T-cell (primary cell): ENCODE results near the gene PCMTD2. TPM values are rescaled to one million over a fixed set of nuclear protein-coding genes. Genes with fewer than 3 reads are reported as not detected.
"Not testable (repeated sequence)": the region's sequence is repeated elsewhere in the genome, so short reads cannot be mapped to it uniquely, and the experiment has no call there.

Source experiments
- ATAC-seq, 4 experiments: fragments of 200-7000 bp in 3 of 4; fragments of 150-1000 bp in 1 of 4; cut with Tn5 transposase; replicated peaks in 1 of 4; 1 replicate in 3 of 4; 2 replicates in 1 of 4; pipeline ENCODE4 v1.10.0; 2021; ENCODE audit warnings: moderate library complexity in 3 of 4, mild to moderate bottlenecking in 2 of 4, moderate number of reproducible peaks in 1 of 4
- CTCF ChIA-PET, 2 donors: fragments of 300-600 bp; sonication (Branson Sonifier 250); formaldehyde crosslinking; loops; one replicate each; lab custom pipeline; 2022; ENCODE audit warnings: antibody characterized with exemption in 2 of 2; lab: Charles Lee
- POLR2A ChIA-PET, 2 donors: fragments of 300-600 bp; sonication (Branson Sonifier 250); formaldehyde crosslinking; loops; one replicate each; lab custom pipeline; 2022; ENCODE audit warnings: antibody characterized with exemption in 2 of 2; lab: Charles Lee
- DNase-seq, 35 experiments: peaks; one replicate each; pipeline versions ENCODE4 v3.0.0 to v3.0.0-alpha.2; 2013 to 2023
- H3K27ac ChIP-seq: one replicate; pipeline ENCODE4 v1.5.1; 2013; ENCODE audit warnings: low read length
- H3K27me3 ChIP-seq, 2 experiments: replicated peaks in 1 of 2; 1 replicate in 1 of 2; 2 replicates in 1 of 2; pipeline versions ENCODE4 v1.6.1 to v1.7.0; 2013; ENCODE audit warnings: low read length in 1 of 2, mixed read lengths in 1 of 2; ENCODE audit not compliant: control insufficient read depth in 2 of 2, insufficient read depth in 2 of 2; ENCODE audit errors: extremely low read depth in 1 of 2
- H3K36me3 ChIP-seq, 2 donors: 1 replicate in 1 of 2; 2 replicates in 1 of 2; pipeline versions ENCODE4 v1.6.1 to v1.7.0; 2013; ENCODE audit warnings: low read length in 1 of 2; ENCODE audit not compliant: control insufficient read depth in 2 of 2, insufficient read depth in 1 of 2; ENCODE audit errors: extremely low read depth in 1 of 2
- H3K4me1 ChIP-seq, 2 experiments: 1 replicate in 1 of 2; 2 replicates in 1 of 2; pipeline versions ENCODE4 v1.6.1 to v1.7.0; 2013; ENCODE audit warnings: low read length in 2 of 2, mixed read lengths in 1 of 2; ENCODE audit not compliant: insufficient read depth in 2 of 2, control insufficient read depth in 1 of 2; ENCODE audit errors: extremely low read depth in 1 of 2
- H3K4me3 ChIP-seq, 2 donors: 1 replicate in 1 of 2; 2 replicates in 1 of 2; pipeline versions ENCODE4 v1.5.1 to v1.7.0; 2013; ENCODE audit warnings: mild to moderate bottlenecking in 2 of 2, low read length in 1 of 2, moderate library complexity in 1 of 2; ENCODE audit not compliant: control insufficient read depth in 1 of 2; ENCODE audit errors: extremely low read depth in 1 of 2
- H3K9me3 ChIP-seq: 2 replicates; pipeline ENCODE4 v1.7.0; 2013
- H3K27ac Mint-ChIP-seq, 2 donors: one replicate each; pipeline ENCODE4 v1.8.0; 2020 to 2021; ENCODE audit warnings: mild to moderate bottlenecking in 2 of 2, mixed read lengths in 2 of 2
- H3K27me3 Mint-ChIP-seq, 2 donors: one replicate each; pipeline ENCODE4 v1.8.0; 2021 to 2022; ENCODE audit warnings: mixed read lengths in 2 of 2
- H3K36me3 Mint-ChIP-seq: one replicate; pipeline ENCODE4 v1.8.0; 2021; ENCODE audit warnings: mixed read lengths
- H3K4me1 Mint-ChIP-seq, 3 donors: one replicate each; pipeline ENCODE4 v1.8.0; 2020 to 2022; ENCODE audit warnings: mixed read lengths in 3 of 3, mild to moderate bottlenecking in 1 of 3
- H3K4me3 Mint-ChIP-seq, 3 donors: one replicate each; pipeline ENCODE4 v1.8.0; 2020 to 2022; ENCODE audit warnings: mild to moderate bottlenecking in 3 of 3, mixed read lengths in 3 of 3, moderate library complexity in 3 of 3
- H3K9me3 Mint-ChIP-seq, 3 donors: one replicate each; pipeline ENCODE4 v1.8.0; 2020 to 2022; ENCODE audit warnings: mixed read lengths in 3 of 3
- WGBS: methylation state at CpG from one replicate; pipeline ENCODE4 v1.1.5; 2013; ENCODE audit warnings: missing lambda C conversion rate; ENCODE audit not compliant: insufficient coverage; 5-methylcytosine and 5-hydroxymethylcytosine counted together
- total RNA-seq, 35 experiments: library from RNA in 6 of 35; stranded (reverse) in 6 of 35; fragments of 120-200 nt in 1 of 35; gene quantifications; one replicate each; pipeline versions ENCODE4 v1.2.1 to v1.2.4 and lab custom pipeline; 2013 to 2026

Gene PCMTD2
- total RNA-seq, 5 donors from 2014 or later (not counting 1 experiment from before 2014, with no cell fraction given) = 92.0 to 175 (median 160) TPM

DNA sequence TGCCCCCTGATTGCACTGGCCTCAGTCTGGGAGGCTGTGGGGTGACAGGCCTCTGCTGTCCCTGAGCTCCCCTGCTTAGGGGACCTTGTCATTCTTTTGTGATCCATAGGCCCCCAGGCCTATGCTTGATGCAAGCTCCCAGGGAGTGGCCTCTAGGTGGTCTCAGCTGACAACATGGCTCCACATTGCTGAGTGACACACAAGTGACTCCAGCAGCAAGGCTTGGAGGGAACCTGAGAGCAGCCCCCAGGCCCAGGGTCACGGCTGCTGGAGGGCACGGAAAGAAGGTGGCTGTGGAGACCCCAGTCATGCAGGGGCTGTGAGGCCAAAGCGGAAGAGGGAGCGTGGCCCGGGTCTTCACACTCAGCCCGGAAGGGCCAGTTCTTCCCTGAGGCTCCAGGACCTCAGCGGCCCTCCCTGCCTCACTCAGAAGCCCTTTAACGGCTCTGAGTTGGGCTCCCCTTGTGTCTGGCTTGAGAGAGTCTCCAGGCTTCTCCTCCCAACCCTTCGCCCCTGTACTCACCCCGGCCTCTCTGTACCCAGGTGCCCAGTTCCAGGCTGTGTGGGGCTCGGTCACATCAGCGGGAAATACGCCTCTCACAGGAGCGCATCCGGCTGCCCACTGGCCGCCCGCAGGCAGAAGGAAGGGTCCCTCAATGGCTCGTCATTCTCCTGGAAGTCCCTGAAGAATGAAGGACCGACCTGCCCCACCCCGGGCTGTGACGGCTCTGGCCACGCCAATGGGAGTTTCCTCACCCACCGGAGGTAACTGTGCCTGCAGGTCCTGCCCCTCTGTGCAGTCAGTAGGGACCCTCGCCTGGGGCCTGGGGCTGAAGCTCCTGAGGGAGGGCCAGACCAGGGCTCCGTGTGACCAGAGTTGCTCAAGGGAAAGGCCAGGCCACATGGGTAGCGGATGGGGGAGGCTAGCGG, 23.7 kb upstream of the PCMTD2 start:
- no peaks in the 10 kb centered on the region for H3K9me3 Mint-ChIP-seq
- no peaks in the 10 kb centered on the region for H3K36me3 Mint-ChIP-seq
- no peak overlapping the region for H3K4me3 Mint-ChIP-seq
- Histone ChIP-seq H3K27me3 (peaks cover 0 to 10% of the 10 kb centered on the region in 2 experiments), H3K9me3 (no peaks in the 10 kb centered on the region), H3K4me3 (no peak overlapping the region), H3K4me1 (peaks cover 3 to 28% of the 10 kb centered on the region in 2 experiments), H3K27ac (no peak overlapping the region), H3K36me3 (no peaks in the 10 kb centered on the region)
- peaks cover 0 to 2% of the 10 kb centered on the region in 2 donors for H3K27me3 Mint-ChIP-seq
- DNase-seq (no peak), ATAC-seq (no peak)
- 86% methylated on average over 22 of the region's 27 CpGs for WGBS
- H3K27ac Mint-ChIP-seq = no peak overlapping the region
- CTCF ChIA-PET = no interaction called here
- POLR2A ChIA-PET = no interaction called here
- peaks cover 21 to 32% (median 24%) of the 10 kb centered on the region in 3 donors for H3K4me1 Mint-ChIP-seq

- Mint-ChIP-seq H3K27ac (peak overlapping the region in 1 of 2 donors; percentile 15), H3K4me1 (peaks cover 13 to 24% (median 23%) of the 10 kb centered on the region in 3 donors), H3K9me3 (no peaks in the 10 kb centered on the region), H3K36me3 (no peaks in the 10 kb centered on the region), H3K4me3 (no peak overlapping the region), H3K27me3 (no peaks in the 10 kb centered on the region)
- Histone ChIP-seq H3K36me3 (no peaks in the 10 kb centered on the region), H3K27me3 (peaks cover 0 to 10% of the 10 kb centered on the region in 2 experiments), H3K4me3 (no peak overlapping the region), H3K9me3 (no peaks in the 10 kb centered on the region), H3K27ac (no peak overlapping the region), H3K4me1 (peaks cover 2 to 19% of the 10 kb centered on the region in 2 experiments)
- DNase-seq (no peak), ATAC-seq (no peak)
- ChIA-PET CTCF (no interaction called here), POLR2A (no interaction called here)
- WGBS = 61% methylated on average over 3 of the region's 3 CpGs
These were observed 22.8 kb upstream of the PCMTD2 start for GRCh38 chr20:64232794-64233193.

GRCh38 chr20:64233725-64234124, 21.8 kb upstream of the PCMTD2 start:
- H3K9me3 ChIP-seq = no peaks in the 10 kb centered on the region
- Mint-ChIP-seq H3K9me3 (no peaks in the 10 kb centered on the region), H3K27ac (peak overlapping the region in 1 of 2 donors; percentile 53), H3K36me3 (no peaks in the 10 kb centered on the region), H3K27me3 (no peaks in the 10 kb centered on the region), H3K4me3 (no peak overlapping the region), H3K4me1 (peaks cover 7 to 17% (median 14%) of the 10 kb centered on the region in 3 donors)
- POLR2A ChIA-PET = no interaction called here
- DNase-seq = no peak
- H3K27ac ChIP-seq = no peak overlapping the region
- 91% methylated on average over 4 of the region's 5 CpGs for WGBS
- H3K4me3 ChIP-seq = no peak overlapping the region
- H3K4me1 ChIP-seq = peaks cover 2 to 10% of the 10 kb centered on the region in 2 experiments
- peaks cover 0 to 5% of the 10 kb centered on the region in 2 experiments for H3K27me3 ChIP-seq
- CTCF ChIA-PET = no interaction called here
- no peak for ATAC-seq
- H3K36me3 ChIP-seq = no peaks in the 10 kb centered on the region

- no peak for DNase-seq
- H3K4me3 ChIP-seq = no peak overlapping the region
- peaks cover 2 to 8% of the 10 kb centered on the region in 2 experiments for H3K4me1 ChIP-seq
- H3K27me3 ChIP-seq = peaks cover 0 to 5% of the 10 kb centered on the region in 2 experiments
- ChIA-PET CTCF (no interaction called here), POLR2A (no interaction called here)
- no peaks in the 10 kb centered on the region for H3K27me3 Mint-ChIP-seq
- 94% methylated on average over 7 of the region's 11 CpGs for WGBS
- H3K27ac Mint-ChIP-seq = no peak overlapping the region
- no peaks in the 10 kb centered on the region for H3K9me3 ChIP-seq
- H3K9me3 Mint-ChIP-seq = no peaks in the 10 kb centered on the region
- H3K36me3 Mint-ChIP-seq = no peaks in the 10 kb centered on the region
- ATAC-seq = no peak
- peaks cover 7 to 17% (median 14%) of the 10 kb centered on the region in 3 donors for H3K4me1 Mint-ChIP-seq
- no peak overlapping the region for H3K4me3 Mint-ChIP-seq
- no peak overlapping the region for H3K27ac ChIP-seq
- no peaks in the 10 kb centered on the region for H3K36me3 ChIP-seq
These were observed 21.2 kb upstream of the PCMTD2 start for GRCh38 chr20:64234291-64234791.

- H3K4me1 ChIP-seq, H3K27me3 ChIP-seq, H3K36me3 ChIP-seq, POLR2A ChIA-PET, H3K27ac ChIP-seq, H3K27me3 Mint-ChIP-seq, DNase-seq, CTCF ChIA-PET, H3K36me3 Mint-ChIP-seq, ATAC-seq, H3K27ac Mint-ChIP-seq, H3K4me3 ChIP-seq, H3K9me3 ChIP-seq, H3K9me3 Mint-ChIP-seq, H3K4me3 Mint-ChIP-seq: not testable (repeated sequence)
- H3K4me1 Mint-ChIP-seq = peaks cover 7 to 14% (median 14%) of the 10 kb centered on the region in 3 donors
- WGBS = 91% methylated on average over 13 of the region's 17 CpGs
These were observed 20.5 kb upstream of the PCMTD2 start for GRCh38 chr20:64234921-64235565.
